GM12873 (cell line): Measurements from ENCODE around the gene ACTN1.

Experiments used
- TF ChIP-seq, protein P1 (sequence below): IDR thresholded peaks from 2 replicates; pipeline ENCODE4 v1.5.1; 2012; ENCODE audit warnings: low read depth, mild to moderate bottlenecking, moderate library complexity, low read length, control low read depth; ENCODE audit not compliant: insufficient read depth; ENCODE audit errors: missing control alignments

Gene ACTN1

DNA sequence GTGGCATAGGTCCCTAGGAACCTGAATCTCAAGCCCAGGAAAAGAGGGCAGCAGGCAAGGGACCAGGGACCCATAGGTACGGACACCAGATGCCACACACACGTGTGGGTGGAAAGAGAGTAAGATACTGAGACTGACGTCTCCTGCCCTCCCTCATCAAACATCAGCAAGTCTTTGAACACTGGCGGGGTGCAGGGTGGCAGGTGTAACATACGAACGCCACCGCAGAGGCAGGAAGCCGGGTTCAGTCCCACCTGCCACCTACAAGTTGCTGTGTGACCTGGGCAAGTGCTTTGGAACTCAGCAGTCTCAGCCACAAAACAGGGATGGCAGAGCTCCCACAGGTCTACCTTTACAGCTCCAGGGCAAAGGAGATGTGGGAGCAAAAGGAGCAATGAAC, 11.1 kb downstream of the ACTN1 start:
- TF ChIP-seq, protein P1, sequence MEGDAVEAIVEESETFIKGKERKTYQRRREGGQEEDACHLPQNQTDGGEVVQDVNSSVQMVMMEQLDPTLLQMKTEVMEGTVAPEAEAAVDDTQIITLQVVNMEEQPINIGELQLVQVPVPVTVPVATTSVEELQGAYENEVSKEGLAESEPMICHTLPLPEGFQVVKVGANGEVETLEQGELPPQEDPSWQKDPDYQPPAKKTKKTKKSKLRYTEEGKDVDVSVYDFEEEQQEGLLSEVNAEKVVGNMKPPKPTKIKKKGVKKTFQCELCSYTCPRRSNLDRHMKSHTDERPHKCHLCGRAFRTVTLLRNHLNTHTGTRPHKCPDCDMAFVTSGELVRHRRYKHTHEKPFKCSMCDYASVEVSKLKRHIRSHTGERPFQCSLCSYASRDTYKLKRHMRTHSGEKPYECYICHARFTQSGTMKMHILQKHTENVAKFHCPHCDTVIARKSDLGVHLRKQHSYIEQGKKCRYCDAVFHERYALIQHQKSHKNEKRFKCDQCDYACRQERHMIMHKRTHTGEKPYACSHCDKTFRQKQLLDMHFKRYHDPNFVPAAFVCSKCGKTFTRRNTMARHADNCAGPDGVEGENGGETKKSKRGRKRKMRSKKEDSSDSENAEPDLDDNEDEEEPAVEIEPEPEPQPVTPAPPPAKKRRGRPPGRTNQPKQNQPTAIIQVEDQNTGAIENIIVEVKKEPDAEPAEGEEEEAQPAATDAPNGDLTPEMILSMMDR, result no peak

DNA sequence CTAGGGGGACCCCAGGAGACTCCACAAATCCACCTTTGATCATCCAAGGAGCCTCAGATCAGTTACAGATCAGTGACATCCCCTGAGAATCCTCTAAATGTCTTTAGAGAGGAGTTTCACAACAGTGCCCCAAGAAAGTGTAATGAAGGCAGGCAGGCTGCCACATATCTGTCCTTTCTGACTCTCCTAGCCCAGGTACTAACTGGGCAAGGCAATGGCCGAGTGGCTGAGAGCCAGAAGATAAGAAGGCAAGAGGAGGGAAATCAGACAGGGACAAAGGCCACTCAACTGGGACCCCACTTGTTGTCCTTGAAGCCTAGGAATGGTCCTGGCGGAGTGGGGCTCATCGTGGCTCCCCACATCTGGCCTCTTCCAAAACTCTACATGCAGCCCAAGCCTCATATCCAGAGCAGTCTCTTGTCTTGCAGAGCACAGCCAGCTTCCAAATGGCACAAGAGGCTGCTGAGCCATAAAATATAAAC, 11.6 kb downstream of the ACTN1 start:
- TF ChIP-seq, protein P1, result no peak

DNA sequence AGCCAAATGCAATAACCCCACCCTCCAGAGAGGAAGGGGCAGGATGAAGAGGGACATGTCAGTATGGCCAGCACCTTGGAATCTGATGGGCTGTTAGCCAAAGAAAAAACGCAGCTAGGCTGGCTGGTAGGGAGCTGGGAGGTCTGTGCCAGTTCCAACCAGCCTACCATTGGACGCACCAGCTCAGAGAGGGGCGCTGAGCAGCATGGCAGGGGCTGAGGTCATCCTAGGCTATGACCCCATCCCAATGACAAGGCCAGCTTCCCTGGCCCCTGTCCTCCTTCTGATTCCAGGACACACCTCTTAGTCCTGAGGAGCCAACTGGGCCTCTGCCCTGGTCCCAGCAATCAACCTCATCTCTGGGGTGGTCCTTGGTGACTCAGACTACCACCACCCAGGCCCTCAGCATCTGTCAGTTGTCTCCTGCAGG, 12.2 kb downstream of the ACTN1 start:
- TF ChIP-seq, protein P1, result no peak

DNA sequence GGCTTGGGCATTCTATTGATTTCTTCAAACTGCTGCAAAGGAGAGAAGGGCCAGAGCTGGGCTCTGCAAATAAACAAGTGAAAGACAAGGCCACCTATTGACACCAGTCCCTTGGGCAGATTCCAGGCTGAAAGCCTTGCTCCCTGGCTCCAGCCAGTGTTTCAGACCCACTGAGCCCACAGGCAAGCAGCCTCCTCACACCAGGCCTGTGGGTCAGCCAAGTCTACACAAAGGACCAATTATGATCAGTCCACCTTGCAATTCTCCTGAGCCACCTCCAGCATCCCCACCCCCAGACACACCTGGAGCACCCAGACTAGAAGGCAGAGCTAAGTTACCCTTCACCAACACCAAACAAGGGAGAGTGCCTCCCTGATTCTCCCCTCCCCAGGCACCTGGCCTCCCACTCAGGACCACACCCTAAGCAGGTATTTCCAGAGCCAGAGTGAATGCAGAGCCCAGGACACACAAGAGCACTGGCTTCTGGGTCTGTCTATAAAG, 13.8 kb downstream of the ACTN1 start:
- TF ChIP-seq, protein P1, result no peak

DNA sequence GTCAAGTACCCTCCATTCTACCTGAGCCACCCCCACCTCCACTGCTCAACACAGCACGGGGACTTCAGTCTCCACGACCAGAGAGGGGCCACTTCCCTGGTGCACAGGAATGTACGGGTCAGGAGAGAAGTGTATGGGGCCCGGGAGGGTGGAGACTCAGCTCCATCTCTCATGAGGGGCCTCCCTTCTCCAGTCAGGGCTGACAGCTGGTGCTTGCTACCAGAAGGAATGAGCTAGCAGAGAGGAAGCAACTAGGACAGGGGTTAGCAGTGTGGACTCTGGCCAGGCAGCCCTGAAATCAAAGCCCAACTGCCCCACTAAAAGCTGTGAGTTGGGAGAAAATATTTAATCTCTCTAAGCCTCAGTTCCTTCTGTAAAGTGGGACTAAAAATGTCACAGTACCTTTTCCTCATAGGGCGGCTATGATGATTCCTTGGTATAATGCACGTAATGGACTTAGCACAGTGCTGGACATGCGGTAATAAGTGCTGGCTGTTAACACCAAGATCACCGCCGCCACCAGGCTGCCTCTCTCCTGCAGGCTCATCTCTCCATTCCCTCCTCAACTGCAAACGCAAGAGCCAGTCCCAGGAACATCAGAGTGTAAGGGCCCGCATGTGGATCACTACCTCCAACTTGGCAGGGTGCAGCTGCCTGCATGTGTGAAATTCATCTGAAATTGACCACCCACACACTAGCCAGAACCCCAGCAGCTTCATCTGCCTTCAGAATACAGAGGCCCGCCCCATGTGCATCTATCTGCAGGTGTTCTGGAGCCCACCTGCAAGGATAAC, 14.6 kb downstream of the ACTN1 start:
- TF ChIP-seq, protein P1, result no peak

DNA sequence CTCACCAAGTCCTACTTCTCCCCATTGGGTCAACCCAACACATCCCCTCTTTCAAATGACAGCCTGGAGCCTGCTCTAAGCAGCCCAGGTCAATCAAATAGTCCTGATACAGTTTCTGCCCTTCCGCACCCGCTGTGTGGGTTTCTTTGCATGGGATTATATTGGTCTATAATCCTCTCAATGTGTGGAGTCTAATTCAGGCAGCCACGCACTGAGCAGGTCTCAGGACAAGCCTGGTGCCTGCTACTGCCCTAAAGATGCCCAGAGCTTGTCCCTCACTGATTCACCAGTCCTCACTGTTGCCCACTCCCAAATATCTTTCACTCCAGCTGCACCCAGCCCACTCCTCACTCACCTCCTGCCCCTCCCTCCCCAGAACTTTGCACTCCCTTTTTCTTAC, 16.4 kb downstream of the ACTN1 start:
- TF ChIP-seq, protein P1, result no peak

DNA sequence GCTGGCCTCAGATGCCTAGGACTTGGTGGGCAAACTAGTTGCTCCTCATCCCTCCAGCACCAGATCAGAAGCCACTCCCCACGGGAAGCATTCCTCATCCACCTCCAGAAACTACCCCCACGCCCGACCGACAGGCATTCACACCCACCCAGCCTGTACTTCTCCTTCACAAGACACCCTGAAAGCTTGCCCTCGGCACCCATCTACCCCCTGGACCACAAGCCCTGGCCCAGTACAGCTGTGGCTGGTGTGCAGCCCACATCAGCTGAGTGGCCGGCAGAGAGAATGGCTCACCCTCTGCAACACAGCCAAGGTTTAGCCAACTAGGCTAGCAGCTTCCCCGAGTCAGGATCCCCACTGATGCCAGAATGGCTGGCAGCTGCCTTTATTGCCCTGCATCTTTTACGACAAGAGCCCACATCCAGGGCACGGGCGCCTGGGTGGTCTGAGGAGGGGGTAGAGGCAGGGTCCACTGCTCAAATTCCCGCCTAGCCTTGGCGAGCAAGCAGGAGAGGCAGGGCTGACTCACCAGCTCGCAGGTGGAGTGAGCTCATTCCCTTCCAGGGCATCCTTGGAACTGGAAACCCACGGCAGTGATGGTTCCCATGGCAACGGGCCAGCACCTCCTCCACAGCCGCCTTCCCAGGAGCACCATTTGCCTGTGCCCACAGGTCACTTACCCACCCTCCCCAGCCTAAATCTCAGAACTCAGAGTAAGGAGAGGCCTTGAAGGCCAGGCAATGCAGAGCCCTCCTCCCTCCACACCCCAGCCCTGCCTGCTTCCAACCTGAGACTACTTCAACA, 17.1 kb downstream of the ACTN1 start:
- TF ChIP-seq, protein P1, result no peak
